WTC11 (cell line): ENCODE data around the gene SNX3. TPM values are rescaled to one million over a fixed set of nuclear protein-coding genes. Genes with fewer than 3 reads are reported as not detected.

Source experiments
- ATAC-seq: fragments of 200-7000 bp; cut with Tn5 transposase; 2 replicates; pipeline ENCODE4 v1.10.0; 2021; ENCODE audit warnings: mild to moderate bottlenecking, moderate library complexity
- CTCF ChIA-PET: fragments of 300-600 bp; sonication (Branson Sonifier 250); formaldehyde crosslinking; loops from one replicate; lab custom pipeline; 2021; ENCODE audit warnings: antibody characterized with exemption; lab: Charles Lee
- POLR2A ChIA-PET: fragments of 350-600 bp; sonication (Branson Sonifier 250); formaldehyde crosslinking; loops from one replicate; lab custom pipeline; 2021; ENCODE audit warnings: antibody characterized with exemption; lab: Charles Lee
- DNase-seq: peaks from one replicate; pipeline ENCODE4 v3.0.0; 2021; ENCODE audit warnings: low spot score
- H3K27ac Mint-ChIP-seq: 2 replicates; pipeline ENCODE4 v1.8.0; 2021; ENCODE audit warnings: mixed read lengths
- H3K27me3 Mint-ChIP-seq: 2 replicates; pipeline ENCODE4 v1.8.0; 2021; ENCODE audit warnings: low read depth, mild to moderate bottlenecking, moderate library complexity, mixed read lengths
- H3K36me3 Mint-ChIP-seq: 2 replicates; pipeline ENCODE4 v1.8.0; 2021; ENCODE audit warnings: mixed read lengths
- H3K4me1 Mint-ChIP-seq: 2 replicates; pipeline ENCODE4 v1.8.0; 2022; ENCODE audit warnings: mixed read lengths
- H3K4me3 Mint-ChIP-seq: 2 replicates; pipeline ENCODE4 v1.8.0; 2021; ENCODE audit warnings: mild to moderate bottlenecking, moderate library complexity, mixed read lengths
- H3K9me3 Mint-ChIP-seq: 2 replicates; pipeline ENCODE4 v1.8.0; 2021; ENCODE audit warnings: mixed read lengths
- CBFB ChIP-seq: sonication (generic); formaldehyde crosslinking; IDR thresholded peaks from 2 replicates; pipeline ENCODE4 v1.8.1; 2022; ENCODE audit warnings: mild to moderate bottlenecking, low read depth, missing genetic modification reagents
- CDX4 ChIP-seq: fragments of 250-450 bp; sonication (Bioruptor Pico); IDR thresholded peaks from 2 replicates; pipeline ENCODE4 v1.9.0; 2021; ENCODE audit warnings: moderate library complexity, mild to moderate bottlenecking, inconsistent platforms, borderline replicate concordance
- CREB1 ChIP-seq: sonication (generic); formaldehyde crosslinking; IDR thresholded peaks from 2 replicates; pipeline ENCODE4 v1.8.0; 2023; ENCODE audit warnings: mild to moderate bottlenecking, missing genetic modification reagents
- E2F4 ChIP-seq: sonication (generic); formaldehyde crosslinking; IDR thresholded peaks from 2 replicates; pipeline ENCODE4 v1.8.1; 2022; ENCODE audit warnings: low read depth, mild to moderate bottlenecking, moderate library complexity, missing genetic modification reagents, borderline replicate concordance
- ELF4 ChIP-seq: sonication (generic); formaldehyde crosslinking; IDR thresholded peaks from 2 replicates; pipeline ENCODE4 v1.8.1; 2022; ENCODE audit warnings: low read depth, mild to moderate bottlenecking, moderate library complexity, missing genetic modification reagents
- GABPB1 ChIP-seq: sonication (generic); formaldehyde crosslinking; IDR thresholded peaks from 2 replicates; pipeline ENCODE4 v1.8.1; 2023; ENCODE audit warnings: mild to moderate bottlenecking, missing genetic modification reagents
- HMGXB4 ChIP-seq: sonication (generic); formaldehyde crosslinking; IDR thresholded peaks from 2 replicates; pipeline ENCODE4 v1.8.1; 2023; ENCODE audit warnings: mild to moderate bottlenecking, moderate library complexity, missing genetic modification reagents
- MXD4 ChIP-seq: fragments of 250-450 bp; sonication (Bioruptor Pico); IDR thresholded peaks from 2 replicates; pipeline ENCODE4 v1.8.0; 2021; ENCODE audit warnings: mild to moderate bottlenecking, moderate library complexity, borderline replicate concordance
- MYBL2 ChIP-seq: sonication (generic); formaldehyde crosslinking; IDR thresholded peaks from 2 replicates; pipeline ENCODE4 v1.8.1; 2023; ENCODE audit warnings: mild to moderate bottlenecking, moderate library complexity, missing genetic modification reagents
- NR2C2 ChIP-seq: sonication (generic); formaldehyde crosslinking; IDR thresholded peaks from 2 replicates; pipeline ENCODE4 v1.8.0; 2022; ENCODE audit warnings: mild to moderate bottlenecking, missing genetic modification reagents
- PRDM15 ChIP-seq: sonication (generic); formaldehyde crosslinking; IDR thresholded peaks from 2 replicates; pipeline ENCODE4 v1.8.0; 2022; ENCODE audit warnings: missing genetic modification reagents
- PRRX2 ChIP-seq: fragments of 250-450 bp; sonication (Bioruptor Pico); IDR thresholded peaks from 2 replicates; pipeline ENCODE4 v1.8.0; 2021; ENCODE audit warnings: mild to moderate bottlenecking
- SMAD4 ChIP-seq: sonication (generic); formaldehyde crosslinking; IDR thresholded peaks from 2 replicates; pipeline ENCODE4 v1.8.0; 2022; ENCODE audit warnings: mild to moderate bottlenecking, missing genetic modification reagents
- TEAD4 ChIP-seq: sonication (generic); formaldehyde crosslinking; IDR thresholded peaks from 2 replicates; pipeline ENCODE4 v1.8.0; 2022; ENCODE audit warnings: mild to moderate bottlenecking, missing genetic modification reagents
- USF1 ChIP-seq: sonication (generic); formaldehyde crosslinking; IDR thresholded peaks from 2 replicates; pipeline ENCODE4 v1.8.0; 2022; ENCODE audit warnings: mild to moderate bottlenecking, missing genetic modification reagents
- USF2 ChIP-seq: sonication (generic); formaldehyde crosslinking; IDR thresholded peaks from 2 replicates; pipeline ENCODE4 v1.8.1; 2023; ENCODE audit warnings: mild to moderate bottlenecking, missing genetic modification reagents, moderate library complexity
- ZMAT4 ChIP-seq: fragments of 250-450 bp; sonication (Bioruptor Pico); IDR thresholded peaks from 2 replicates; pipeline ENCODE4 v1.9.0; 2021; ENCODE audit warnings: mild to moderate bottlenecking
- ZNF121 ChIP-seq: sonication (generic); formaldehyde crosslinking; IDR thresholded peaks from 2 replicates; pipeline ENCODE4 v1.8.0; 2023; ENCODE audit warnings: missing genetic modification reagents
- ZNF671 ChIP-seq: fragments of 250-450 bp; sonication (Bioruptor Pico); IDR thresholded peaks from 2 replicates; pipeline ENCODE4 v1.8.0; 2021; ENCODE audit warnings: mild to moderate bottlenecking
- total RNA-seq: library from RNA; stranded (reverse); gene quantifications from 3 replicates; pipeline ENCODE4 v1.2.3, GENCODE V29; 2021

Gene SNX3
- total RNA-seq, 1 experiment from 2014 or later, result 66.1 TPM

GRCh38 chr6:108238322-108238721, 22.5 kb downstream of the SNX3 start (continued):
- TF ChIP-seq PRRX2 (CRISPR knock-in tag), result no peak
- no peak for TF ChIP-seq HMGXB4 (CRISPR knock-in tag)
- TF ChIP-seq MYBL2 (CRISPR knock-in tag), result no peak

GRCh38 chr6:108236791-108237190, 24.0 kb downstream of the SNX3 start:
- H3K4me3 Mint-ChIP-seq, result no peak overlapping the region
- H3K27me3 Mint-ChIP-seq, result no peaks in the 10 kb centered on the region; the same call in 1 of the 2 replicates
- H3K4me1 Mint-ChIP-seq, result peaks cover 11% of the 10 kb centered on the region
- ATAC-seq (no peak), DNase-seq (no peak)
- H3K36me3 Mint-ChIP-seq, result peaks cover 4% of the 10 kb centered on the region
- no peak overlapping the region for H3K27ac Mint-ChIP-seq
- H3K9me3 Mint-ChIP-seq, result peaks cover 2% of the 10 kb centered on the region
- ChIA-PET CTCF (interaction anchor here (0.6 to 0.7 kb wide), 2 partner anchors 61 to 230 kb away, joined by 3 read pairs; no protein-coding TSS in a partner anchor), POLR2A (no interaction called here)
- TF ChIP-seq USF1 (CRISPR knock-in tag) (no peak), CBFB (CRISPR knock-in tag) (no peak), ELF4 (CRISPR knock-in tag) (no peak), ZNF121 (no peak), ZNF671 (no peak), CDX4 (CRISPR knock-in tag) (no peak), GABPB1 (CRISPR knock-in tag) (no peak), MXD4 (CRISPR knock-in tag) (no peak), USF2 (no peak), PRDM15 (CRISPR knock-in tag) (no peak), SMAD4 (CRISPR knock-in tag) (no peak), NR2C2 (CRISPR knock-in tag) (no peak), CREB1 (no peak), ZMAT4 (CRISPR knock-in tag) (no peak), TEAD4 (no peak), E2F4 (CRISPR knock-in tag) (no peak)
- TF ChIP-seq, all 79 proteins: peak for 0
